ENCODE data around the gene KREMEN1. TPM values are rescaled to one million over a fixed set of nuclear protein-coding genes. Genes with fewer than 3 reads are reported as not detected.

Gene KREMEN1, protein sequence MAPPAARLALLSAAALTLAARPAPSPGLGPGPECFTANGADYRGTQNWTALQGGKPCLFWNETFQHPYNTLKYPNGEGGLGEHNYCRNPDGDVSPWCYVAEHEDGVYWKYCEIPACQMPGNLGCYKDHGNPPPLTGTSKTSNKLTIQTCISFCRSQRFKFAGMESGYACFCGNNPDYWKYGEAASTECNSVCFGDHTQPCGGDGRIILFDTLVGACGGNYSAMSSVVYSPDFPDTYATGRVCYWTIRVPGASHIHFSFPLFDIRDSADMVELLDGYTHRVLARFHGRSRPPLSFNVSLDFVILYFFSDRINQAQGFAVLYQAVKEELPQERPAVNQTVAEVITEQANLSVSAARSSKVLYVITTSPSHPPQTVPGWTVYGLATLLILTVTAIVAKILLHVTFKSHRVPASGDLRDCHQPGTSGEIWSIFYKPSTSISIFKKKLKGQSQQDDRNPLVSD
- 2.5 and 3.7 TPM in 2 replicates for total RNA-seq (2012; rRNA removed)

- Histone ChIP-seq H3K4me1 (ENCODE audit: control insufficient read depth, insufficient read depth, low read length) (peaks cover 10% of the 10 kb centered on the region), H3K9me3 (replicated peaks; ENCODE audit: low read length) (no peaks in the 10 kb centered on the region), H3K4me2 (ENCODE audit: low read length) (peak within 1 kb of the TSS; percentile 91), H3K27me3 (ENCODE audit: control insufficient read depth, insufficient read depth, low read length) (peaks cover 27% of the 10 kb centered on the region), H3K4me3 (ENCODE audit: low read length) (peak within 1 kb of the TSS; percentile 76), H3K36me3 (ENCODE audit: insufficient read depth, low read length) (no peaks in the 10 kb centered on the region), H3K9ac (ENCODE audit: low read depth, low read length) (peak within 1 kb of the TSS; percentile 65)
Observed at GRCh38 chr22:29072979-29073617, at the start of gene KREMEN1. KREMEN1 (plus strand) TSS chr22:29073035; CDS start chr22:29073131, 96 bp downstream.

DNA sequence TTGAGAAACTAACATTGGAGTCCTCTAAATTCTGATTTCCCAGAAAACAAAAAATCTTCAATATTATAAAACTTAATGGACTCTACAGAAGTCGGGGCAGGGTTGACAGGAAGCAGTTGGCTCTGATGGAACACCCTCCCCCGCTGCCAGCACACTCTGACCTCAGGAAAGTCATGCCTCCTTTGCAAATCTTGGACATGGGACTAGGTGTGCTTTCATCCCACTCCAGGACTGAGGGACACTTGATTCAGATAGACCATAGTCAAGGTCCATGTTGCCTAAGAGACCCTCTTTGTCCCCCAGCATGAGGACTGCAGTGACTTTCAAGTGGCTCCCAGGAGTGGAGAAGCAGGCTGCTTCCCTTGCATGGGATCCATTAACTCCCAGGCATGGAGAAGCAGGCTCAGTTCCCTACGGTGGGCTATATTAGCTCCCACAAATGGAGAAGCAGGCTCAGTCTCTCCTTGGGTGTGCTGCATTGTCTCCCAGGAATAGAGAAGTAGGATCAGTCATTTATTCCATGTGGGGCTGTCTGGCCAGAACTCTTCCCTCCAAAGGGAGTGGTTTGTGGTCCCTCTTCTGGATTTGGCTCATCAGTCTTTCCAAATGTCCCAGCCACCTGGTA lies 49.6 kb upstream of the KREMEN1 start:
- H3K9ac ChIP-seq (ENCODE audit: low read depth, low read length): no peak overlapping the region
- no peak overlapping the region for H3K4me3 ChIP-seq (ENCODE audit: low read length)
- no peaks in the 10 kb centered on the region for H3K27me3 ChIP-seq (ENCODE audit: control insufficient read depth, insufficient read depth, low read length)
- H3K4me2 ChIP-seq (ENCODE audit: low read length): no peak overlapping the region
- no peaks in the 10 kb centered on the region for H3K4me1 ChIP-seq (ENCODE audit: control insufficient read depth, insufficient read depth, low read length)
- no peaks in the 10 kb centered on the region for H3K36me3 ChIP-seq (ENCODE audit: insufficient read depth, low read length)
- H3K9me3 ChIP-seq (replicated peaks; ENCODE audit: low read length): peaks cover 3% of the 10 kb centered on the region

GRCh38 chr22:29026579-29026978 lies 46.3 kb upstream of the KREMEN1 start:
- Histone ChIP-seq H3K4me3 (ENCODE audit: low read length) (no peak overlapping the region), H3K9me3 (replicated peaks; ENCODE audit: low read length) (no peaks in the 10 kb centered on the region)

DNA sequence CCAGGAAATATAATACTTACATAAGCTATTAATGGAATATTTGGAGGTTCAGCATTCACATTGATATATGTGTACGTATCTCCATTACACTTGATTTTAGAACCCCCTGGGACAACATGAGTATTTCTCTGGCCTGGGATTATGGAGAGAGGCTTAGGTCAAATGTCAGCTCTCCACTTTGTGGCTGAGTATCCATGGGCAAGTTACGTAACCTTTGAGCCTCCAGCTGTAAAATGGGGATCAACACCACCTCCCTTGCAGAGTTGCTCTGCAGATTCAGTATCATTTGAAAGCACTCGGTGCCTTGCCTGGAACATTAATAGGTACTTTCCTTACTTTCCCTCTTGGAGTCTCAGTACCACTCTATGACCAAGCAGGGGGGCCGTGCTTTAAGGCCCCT lies 44.4 kb upstream of the KREMEN1 start:
- Histone ChIP-seq H3K27me3 (ENCODE audit: control insufficient read depth, insufficient read depth, low read length) (no peaks in the 10 kb centered on the region), H3K9me3 (replicated peaks; ENCODE audit: low read length) (no peaks in the 10 kb centered on the region), H3K9ac (ENCODE audit: low read depth, low read length) (no peak overlapping the region), H3K36me3 (ENCODE audit: insufficient read depth, low read length) (no peaks in the 10 kb centered on the region), H3K4me3 (ENCODE audit: low read length) (no peak overlapping the region), H3K4me1 (ENCODE audit: control insufficient read depth, insufficient read depth, low read length) (peaks cover 24% of the 10 kb centered on the region), H3K4me2 (ENCODE audit: low read length) (no peak overlapping the region)

More at GRCh38 chr22:29026579-29026978, 46.3 kb upstream of the KREMEN1 start:
- Histone ChIP-seq H3K4me2 (ENCODE audit: low read length) (no peak overlapping the region), H3K27me3 (ENCODE audit: control insufficient read depth, insufficient read depth, low read length) (no peaks in the 10 kb centered on the region), H3K36me3 (ENCODE audit: insufficient read depth, low read length) (no peaks in the 10 kb centered on the region), H3K4me1 (ENCODE audit: control insufficient read depth, insufficient read depth, low read length) (peaks cover 11% of the 10 kb centered on the region), H3K9ac (ENCODE audit: low read depth, low read length) (no peak overlapping the region)

- Histone ChIP-seq H3K27me3 (ENCODE audit: control insufficient read depth, insufficient read depth, low read length) (no peaks in the 10 kb centered on the region), H3K4me1 (ENCODE audit: control insufficient read depth, insufficient read depth, low read length) (peaks cover 24% of the 10 kb centered on the region), H3K4me2 (ENCODE audit: low read length) (no peak overlapping the region), H3K9me3 (replicated peaks; ENCODE audit: low read length) (no peaks in the 10 kb centered on the region), H3K36me3 (ENCODE audit: insufficient read depth, low read length) (no peaks in the 10 kb centered on the region), H3K4me3 (ENCODE audit: low read length) (no peak overlapping the region), H3K9ac (ENCODE audit: low read depth, low read length) (no peak overlapping the region)
Observed at GRCh38 chr22:29029202-29030000, 43.4 kb upstream of the KREMEN1 start.

DNA sequence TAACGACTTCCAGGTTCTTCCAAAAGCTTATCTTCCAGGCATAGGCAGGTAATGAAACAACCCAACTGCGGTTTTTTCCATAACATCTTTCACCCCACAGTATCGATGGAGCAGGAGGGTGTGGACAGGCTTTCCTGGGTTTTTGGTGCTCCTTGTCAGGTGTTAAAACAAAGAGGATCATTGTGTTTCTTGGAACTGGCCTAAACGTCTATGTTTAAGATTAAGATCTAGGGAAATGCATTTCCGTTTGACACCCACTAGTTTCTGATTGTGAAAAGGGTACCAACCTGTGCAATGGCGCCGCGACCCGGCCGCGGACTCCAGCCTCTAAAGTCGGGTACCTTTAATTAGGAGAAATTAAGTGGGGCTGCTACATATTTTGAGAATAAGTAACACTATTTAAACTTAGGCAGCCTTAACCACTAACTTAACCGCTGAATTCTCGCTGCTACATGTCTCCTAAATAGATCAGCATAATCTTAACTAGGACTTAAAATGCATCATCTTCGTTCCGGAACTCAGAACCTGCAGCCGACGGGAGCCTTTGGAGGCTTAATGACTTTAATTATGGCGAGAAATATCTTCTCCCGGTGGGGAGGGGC lies 42.7 kb upstream of the KREMEN1 start:
- Histone ChIP-seq H3K36me3 (ENCODE audit: insufficient read depth, low read length) (no peaks in the 10 kb centered on the region), H3K4me3 (ENCODE audit: low read length) (peak overlapping the region; percentile 56), H3K27me3 (ENCODE audit: control insufficient read depth, insufficient read depth, low read length) (no peaks in the 10 kb centered on the region), H3K4me1 (ENCODE audit: control insufficient read depth, insufficient read depth, low read length) (peaks cover 24% of the 10 kb centered on the region), H3K4me2 (ENCODE audit: low read length) (peak overlapping the region; percentile 74), H3K9me3 (replicated peaks; ENCODE audit: low read length) (no peaks in the 10 kb centered on the region), H3K9ac (ENCODE audit: low read depth, low read length) (peak overlapping the region; percentile 78)

DNA sequence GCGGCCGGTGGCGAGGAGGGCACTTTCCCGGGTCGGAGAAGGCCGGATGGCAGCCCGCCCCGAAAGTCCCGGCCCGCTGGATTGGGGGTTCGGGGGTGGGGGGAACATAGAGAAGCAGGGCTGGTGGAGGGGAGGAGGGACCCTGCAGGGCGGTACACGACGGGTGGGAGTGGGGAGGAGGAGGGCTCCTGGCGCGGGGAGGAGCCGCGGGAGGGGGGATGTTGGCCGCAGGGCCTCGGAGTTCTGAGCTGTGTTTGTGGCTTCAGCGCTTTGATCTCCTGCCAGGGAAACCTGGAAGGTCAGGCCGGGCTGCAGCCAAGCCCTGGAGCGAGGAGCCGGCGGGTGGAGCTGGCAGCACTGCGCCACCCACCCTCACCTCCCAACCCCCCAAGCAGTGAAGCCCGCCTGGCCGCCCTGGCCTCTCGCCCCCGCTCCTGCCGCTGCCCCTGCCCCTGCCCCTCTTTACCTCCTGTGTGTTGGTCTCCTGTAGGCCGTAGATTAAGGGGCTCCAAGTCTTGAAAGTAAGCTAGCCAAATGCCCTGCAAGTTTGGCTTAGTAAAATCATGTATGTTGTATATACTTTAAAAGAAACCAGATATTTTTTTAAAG lies 42.1 kb upstream of the KREMEN1 start:
- Histone ChIP-seq H3K4me1 (ENCODE audit: control insufficient read depth, insufficient read depth, low read length) (peaks cover 24% of the 10 kb centered on the region), H3K27me3 (ENCODE audit: control insufficient read depth, insufficient read depth, low read length) (no peaks in the 10 kb centered on the region), H3K4me2 (ENCODE audit: low read length) (peak overlapping the region; percentile 74), H3K36me3 (ENCODE audit: insufficient read depth, low read length) (no peaks in the 10 kb centered on the region), H3K4me3 (ENCODE audit: low read length) (peak overlapping the region; percentile 56), H3K9ac (ENCODE audit: low read depth, low read length) (peak overlapping the region; percentile 78), H3K9me3 (replicated peaks; ENCODE audit: low read length) (no peaks in the 10 kb centered on the region)

GRCh38 chr22:29031227-29032011 lies 41.4 kb upstream of the KREMEN1 start:
- Histone ChIP-seq H3K36me3 (ENCODE audit: insufficient read depth, low read length) (no peaks in the 10 kb centered on the region), H3K27me3 (ENCODE audit: control insufficient read depth, insufficient read depth, low read length) (no peaks in the 10 kb centered on the region), H3K4me2 (ENCODE audit: low read length) (peak overlapping the region; percentile 74), H3K9ac (ENCODE audit: low read depth, low read length) (peak overlapping the region; percentile 78), H3K9me3 (replicated peaks; ENCODE audit: low read length) (no peaks in the 10 kb centered on the region), H3K4me3 (ENCODE audit: low read length) (peak overlapping the region; percentile 56), H3K4me1 (ENCODE audit: control insufficient read depth, insufficient read depth, low read length) (peaks cover 24% of the 10 kb centered on the region)

- Histone ChIP-seq H3K4me1 (ENCODE audit: control insufficient read depth, insufficient read depth, low read length) (peaks cover 24% of the 10 kb centered on the region), H3K9me3 (replicated peaks; ENCODE audit: low read length) (no peaks in the 10 kb centered on the region), H3K4me2 (ENCODE audit: low read length) (peak overlapping the region; percentile 74), H3K27me3 (ENCODE audit: control insufficient read depth, insufficient read depth, low read length) (no peaks in the 10 kb centered on the region), H3K4me3 (ENCODE audit: low read length) (peak overlapping the region; percentile 44), H3K36me3 (ENCODE audit: insufficient read depth, low read length) (no peaks in the 10 kb centered on the region), H3K9ac (ENCODE audit: low read depth, low read length) (peak overlapping the region; percentile 78)
Observed at GRCh38 chr22:29032014-29032475, 40.8 kb upstream of the KREMEN1 start.

GRCh38 chr22:29032584-29032983 lies 40.3 kb upstream of the KREMEN1 start:
- H3K27me3 ChIP-seq (ENCODE audit: control insufficient read depth, insufficient read depth, low read length): no peaks in the 10 kb centered on the region
- no peak overlapping the region for H3K4me3 ChIP-seq (ENCODE audit: low read length)
- H3K4me1 ChIP-seq (ENCODE audit: control insufficient read depth, insufficient read depth, low read length): peaks cover 24% of the 10 kb centered on the region
- no peaks in the 10 kb centered on the region for H3K36me3 ChIP-seq (ENCODE audit: insufficient read depth, low read length)
- peak overlapping the region; percentile 78 for H3K9ac ChIP-seq (ENCODE audit: low read depth, low read length)
- H3K9me3 ChIP-seq (replicated peaks; ENCODE audit: low read length): no peaks in the 10 kb centered on the region
- no peak overlapping the region for H3K4me2 ChIP-seq (ENCODE audit: low read length)
